Activated CD4-positive, alpha-beta memory T cell treated with anti-CD3 and anti-CD28 coated beads for 36 hours (primary cell): ENCODE results near the gene MYOT. TPM values are rescaled to one million over a fixed set of nuclear protein-coding genes. Genes with fewer than 3 reads are reported as not detected.
A peak's percentile ranks its signal among the peaks of the same experiment; 100 is the strongest.

Source experiments
- CTCF ChIA-PET: fragments of 350-600 bp; sonication (Branson Sonifier 250); formaldehyde crosslinking; loops from one replicate; lab custom pipeline; 2021; ENCODE audit warnings: antibody characterized with exemption, inconsistent platforms; lab: Charles Lee
- POLR2A ChIA-PET: fragments of 350-600 bp; sonication (Branson Sonifier 250); formaldehyde crosslinking; loops from one replicate; lab custom pipeline; 2021; ENCODE audit warnings: antibody characterized with exemption; lab: Charles Lee
- DNase-seq: peaks from one replicate; pipeline ENCODE4 v3.0.0-alpha.2; 2020
- H3K27ac Mint-ChIP-seq: one replicate; pipeline ENCODE4 v1.8.0; 2021; ENCODE audit warnings: mixed read lengths
- H3K27me3 Mint-ChIP-seq: one replicate; pipeline ENCODE4 v1.8.0; 2021; ENCODE audit warnings: mixed read lengths
- H3K36me3 Mint-ChIP-seq: one replicate; pipeline ENCODE4 v1.8.0; 2021; ENCODE audit warnings: mixed read lengths
- H3K4me1 Mint-ChIP-seq: one replicate; pipeline ENCODE4 v1.8.0; 2021; ENCODE audit warnings: low read depth, mixed read lengths
- H3K4me3 Mint-ChIP-seq: one replicate; pipeline ENCODE4 v1.8.0; 2021; ENCODE audit warnings: mild to moderate bottlenecking, mixed read lengths
- H3K9me3 Mint-ChIP-seq: one replicate; pipeline ENCODE4 v1.8.0; 2021; ENCODE audit warnings: mixed read lengths
- intact Hi-C: fragments of 100-400 bp; cut with micrococcal nuclease; formaldehyde crosslinking; loops from one replicate; pipeline ENCODE4 v1.15.1; 2023
- total RNA-seq, 2 experiments: library from RNA; stranded (reverse); gene quantifications; one replicate each; pipeline ENCODE4 v1.2.3, GENCODE V29; 2021

Gene MYOT
- not detected for total RNA-seq

GRCh38 chr5:137867664-137868063 lies at the start of gene MYOT:
MYOT (plus strand) TSS chr5:137867860; CDS start chr5:137870652, 2,792 bp downstream.
- ChIA-PET POLR2A (no interaction called here), CTCF (no interaction called here)
- no peak within 1 kb of the TSS for H3K27ac Mint-ChIP-seq
- DNase-seq, result no peak
- H3K4me1 Mint-ChIP-seq, result no peaks in the 10 kb centered on the region
- H3K4me3 Mint-ChIP-seq, result no peak within 1 kb of the TSS
- intact Hi-C loops, result no loop called here
- H3K9me3 Mint-ChIP-seq, result no peaks in the 10 kb centered on the region
- H3K36me3 Mint-ChIP-seq, result no peaks in the 10 kb centered on the region
- H3K27me3 Mint-ChIP-seq, result no peaks in the 10 kb centered on the region

GRCh38 chr5:137819766-137820165 lies 47.9 kb upstream of the MYOT start:
- H3K4me3 Mint-ChIP-seq, result no peak overlapping the region
- DNase-seq, result no peak
- H3K4me1 Mint-ChIP-seq, result no peaks in the 10 kb centered on the region
- H3K36me3 Mint-ChIP-seq, result no peaks in the 10 kb centered on the region
- CTCF ChIA-PET, result no interaction called here
- intact Hi-C loops, result no loop called here
- POLR2A ChIA-PET, result no interaction called here
- no peaks in the 10 kb centered on the region for H3K27me3 Mint-ChIP-seq
- no peaks in the 10 kb centered on the region for H3K9me3 Mint-ChIP-seq
- H3K27ac Mint-ChIP-seq, result no peak overlapping the region

DNA sequence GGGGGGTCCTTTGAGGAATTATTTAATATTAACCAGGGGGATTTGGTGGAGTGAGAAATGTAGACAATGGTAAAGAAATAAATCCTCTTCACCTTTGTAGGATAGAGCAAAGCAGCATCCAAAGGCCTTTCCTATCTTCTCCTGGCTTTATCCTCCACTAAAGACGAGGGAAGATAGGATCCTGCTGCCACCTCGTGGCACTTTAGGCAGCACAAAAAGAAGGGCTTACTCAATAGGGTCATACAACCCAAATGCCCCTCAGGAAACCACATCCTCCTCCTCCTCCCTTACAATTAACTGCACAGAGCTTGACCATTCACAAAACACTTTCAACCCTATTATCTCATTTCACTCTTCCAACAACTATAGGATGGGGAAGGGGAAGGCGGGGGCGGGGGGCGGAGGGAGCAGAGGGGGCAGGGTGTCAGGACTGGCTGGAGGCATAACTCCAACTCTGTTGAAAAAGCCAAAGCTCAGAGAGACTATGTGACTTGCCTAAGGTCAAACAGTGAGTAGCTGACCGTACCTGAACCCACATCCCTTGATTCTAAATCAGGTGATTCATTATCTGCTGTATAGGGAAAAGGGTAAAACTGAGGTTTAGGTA lies 45.4 kb upstream of the MYOT start:
- H3K27ac Mint-ChIP-seq, result no peak overlapping the region
- no peak overlapping the region for H3K4me3 Mint-ChIP-seq
- no peaks in the 10 kb centered on the region for H3K4me1 Mint-ChIP-seq
- peak; percentile 12 for DNase-seq
- no peaks in the 10 kb centered on the region for H3K27me3 Mint-ChIP-seq
- intact Hi-C loops, result no loop called here
- ChIA-PET POLR2A (interaction anchor here (0.5 kb wide), 1 partner anchor 96 kb away, joined by 4 read pairs; no protein-coding TSS in a partner anchor), CTCF (interaction anchor here (1.1 to 1.4 kb wide), 2 partner anchors 44 to 193 kb away, joined by 3 read pairs; no protein-coding TSS in a partner anchor)
- peaks cover 8% of the 10 kb centered on the region for H3K9me3 Mint-ChIP-seq
- no peaks in the 10 kb centered on the region for H3K36me3 Mint-ChIP-seq

- intact Hi-C loops, result no loop called here
- H3K27me3 Mint-ChIP-seq, result no peaks in the 10 kb centered on the region
- DNase-seq, result no peak
- no peak overlapping the region for H3K27ac Mint-ChIP-seq
- ChIA-PET CTCF (interaction anchor here (1.1 to 1.4 kb wide), 2 partner anchors 44 to 194 kb away, joined by 3 read pairs; no protein-coding TSS in a partner anchor), POLR2A (interaction anchor here (0.5 kb wide), 1 partner anchor 95 kb away, joined by 4 read pairs; no protein-coding TSS in a partner anchor)
- no peaks in the 10 kb centered on the region for H3K36me3 Mint-ChIP-seq
- no peaks in the 10 kb centered on the region for H3K4me1 Mint-ChIP-seq
- H3K9me3 Mint-ChIP-seq, result peaks cover 8% of the 10 kb centered on the region
- H3K4me3 Mint-ChIP-seq, result no peak overlapping the region
These were observed 44.7 kb upstream of the MYOT start for GRCh38 chr5:137822984-137823383.

- no peaks in the 10 kb centered on the region for H3K4me1 Mint-ChIP-seq
- ChIA-PET CTCF (interaction anchor here (0.6 to 1.5 kb wide), 2 partner anchors 19 to 46 kb away, joined by 3 to 5 read pairs; no protein-coding TSS in a partner anchor), POLR2A (no interaction called here)
- H3K9me3 Mint-ChIP-seq, result peaks cover 8% of the 10 kb centered on the region
- no peak overlapping the region for H3K4me3 Mint-ChIP-seq
- H3K27me3 Mint-ChIP-seq, result peaks cover 2% of the 10 kb centered on the region
- no peak for DNase-seq
- intact Hi-C loops, result no loop called here
- no peaks in the 10 kb centered on the region for H3K36me3 Mint-ChIP-seq
- no peak overlapping the region for H3K27ac Mint-ChIP-seq
These were observed 42.5 kb upstream of the MYOT start for GRCh38 chr5:137825165-137825564.

- Mint-ChIP-seq H3K36me3 (no peaks in the 10 kb centered on the region), H3K27me3 (peaks cover 2% of the 10 kb centered on the region), H3K4me1 (no peaks in the 10 kb centered on the region), H3K27ac (no peak overlapping the region), H3K4me3 (no peak overlapping the region), H3K9me3 (peaks cover 8% of the 10 kb centered on the region)
- intact Hi-C loops, result no loop called here
- CTCF ChIA-PET, result interaction anchor here (1.5 kb wide), 1 partner anchor 47 kb away, joined by 5 read pairs; no protein-coding TSS in a partner anchor
- POLR2A ChIA-PET, result no interaction called here
- no peak for DNase-seq
These were observed 41.6 kb upstream of the MYOT start for GRCh38 chr5:137826067-137826466.

DNA sequence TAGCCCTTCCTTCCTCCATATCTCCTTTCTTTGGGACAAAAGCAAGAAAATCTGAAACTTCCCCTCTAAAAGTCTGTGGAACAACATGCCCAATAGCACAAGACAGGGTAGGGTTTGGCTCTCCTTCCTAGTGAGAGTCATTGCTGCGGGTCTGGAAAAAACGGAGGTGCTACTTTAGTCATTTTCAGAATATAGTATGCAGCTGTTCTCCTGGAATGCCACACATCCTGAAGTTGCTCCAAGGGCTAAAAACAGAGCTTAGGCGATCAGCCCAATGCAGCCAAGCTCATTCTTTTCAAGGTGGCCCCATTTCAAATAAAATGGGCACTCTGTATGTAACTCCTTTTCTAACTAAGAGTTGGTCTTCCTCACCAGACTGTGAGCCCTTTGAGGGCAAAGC lies 39.5 kb upstream of the MYOT start:
- H3K36me3 Mint-ChIP-seq, result no peaks in the 10 kb centered on the region
- DNase-seq, result no peak
- no peak overlapping the region for H3K27ac Mint-ChIP-seq
- H3K4me3 Mint-ChIP-seq, result no peak overlapping the region
- intact Hi-C loops, result no loop called here
- H3K9me3 Mint-ChIP-seq, result peaks cover 8% of the 10 kb centered on the region
- peaks cover 2% of the 10 kb centered on the region for H3K27me3 Mint-ChIP-seq
- ChIA-PET POLR2A (no interaction called here), CTCF (no interaction called here)
- H3K4me1 Mint-ChIP-seq, result no peaks in the 10 kb centered on the region

GRCh38 chr5:137828664-137829063 lies 39.0 kb upstream of the MYOT start:
- ChIA-PET POLR2A (no interaction called here), CTCF (no interaction called here)
- no peak for DNase-seq
- no peak overlapping the region for H3K4me3 Mint-ChIP-seq
- no peak overlapping the region for H3K27ac Mint-ChIP-seq
- H3K27me3 Mint-ChIP-seq, result peaks cover 2% of the 10 kb centered on the region
- peaks cover 8% of the 10 kb centered on the region for H3K9me3 Mint-ChIP-seq
- intact Hi-C loops, result no loop called here
- H3K4me1 Mint-ChIP-seq, result no peaks in the 10 kb centered on the region
- no peaks in the 10 kb centered on the region for H3K36me3 Mint-ChIP-seq

- Mint-ChIP-seq H3K4me1 (no peaks in the 10 kb centered on the region), H3K9me3 (peaks cover 4% of the 10 kb centered on the region), H3K27me3 (peaks cover 2% of the 10 kb centered on the region), H3K4me3 (no peak overlapping the region), H3K36me3 (no peaks in the 10 kb centered on the region), H3K27ac (no peak overlapping the region)
- ChIA-PET CTCF (no interaction called here), POLR2A (no interaction called here)
- intact Hi-C loops, result no loop called here
- DNase-seq, result no peak
These were observed 36.6 kb upstream of the MYOT start for GRCh38 chr5:137831105-137831504.

DNA sequence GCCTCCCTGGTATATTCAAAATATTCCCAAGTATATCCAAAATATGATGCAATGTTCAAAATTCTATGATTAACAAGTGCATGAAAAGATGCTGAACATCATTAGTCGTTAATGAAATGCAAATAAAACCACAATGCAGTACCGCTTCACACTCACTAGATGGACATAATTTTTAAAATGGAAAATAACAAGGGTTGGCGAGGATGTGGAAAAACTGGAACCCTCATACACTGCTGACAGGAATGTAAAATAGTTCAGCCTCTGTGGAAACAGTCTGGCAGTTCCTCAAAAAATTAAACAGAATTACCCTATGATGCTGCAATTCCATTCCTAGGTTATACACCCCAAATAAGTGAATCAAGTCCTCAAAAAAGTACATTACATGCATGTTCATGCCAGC lies 36.1 kb upstream of the MYOT start:
- no peak for DNase-seq
- Mint-ChIP-seq H3K9me3 (no peaks in the 10 kb centered on the region), H3K27me3 (peaks cover 2% of the 10 kb centered on the region), H3K4me1 (no peaks in the 10 kb centered on the region), H3K27ac (no peak overlapping the region), H3K36me3 (no peaks in the 10 kb centered on the region), H3K4me3 (no peak overlapping the region)
- ChIA-PET CTCF (no interaction called here), POLR2A (no interaction called here)
- intact Hi-C loops, result no loop called here

DNA sequence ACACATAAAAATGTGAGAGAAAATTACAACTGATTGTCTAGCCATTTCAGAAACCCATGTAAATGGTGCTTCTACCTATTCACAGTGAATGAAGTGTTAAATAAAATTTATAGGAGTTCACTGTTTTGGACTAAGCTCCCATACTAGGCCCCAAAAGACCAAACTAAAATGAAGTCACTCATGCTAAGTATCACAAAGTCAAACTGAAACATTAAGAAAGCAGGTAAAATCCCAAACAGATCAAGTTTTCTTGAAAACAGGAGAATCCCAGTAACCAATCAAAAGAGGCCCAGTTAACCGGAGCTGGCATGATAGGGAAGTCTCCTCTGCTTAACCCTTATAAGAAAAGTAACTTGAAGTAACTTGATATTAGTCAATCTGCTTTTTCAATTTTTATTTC lies 35.2 kb upstream of the MYOT start:
- H3K4me1 Mint-ChIP-seq, result no peaks in the 10 kb centered on the region
- H3K9me3 Mint-ChIP-seq, result no peaks in the 10 kb centered on the region
- H3K27me3 Mint-ChIP-seq, result peaks cover 2% of the 10 kb centered on the region
- no peak for DNase-seq
- no peaks in the 10 kb centered on the region for H3K36me3 Mint-ChIP-seq
- ChIA-PET POLR2A (no interaction called here), CTCF (no interaction called here)
- no peak overlapping the region for H3K27ac Mint-ChIP-seq
- intact Hi-C loops, result no loop called here
- no peak overlapping the region for H3K4me3 Mint-ChIP-seq

GRCh38 chr5:137833463-137833862 lies 34.2 kb upstream of the MYOT start:
- Mint-ChIP-seq H3K27me3 (peaks cover 2% of the 10 kb centered on the region), H3K9me3 (no peaks in the 10 kb centered on the region), H3K4me3 (no peak overlapping the region), H3K4me1 (no peaks in the 10 kb centered on the region), H3K36me3 (no peaks in the 10 kb centered on the region), H3K27ac (no peak overlapping the region)
- intact Hi-C loops, result no loop called here
- CTCF ChIA-PET, result no interaction called here
- DNase-seq, result no peak
- POLR2A ChIA-PET, result interaction anchor here (0.6 kb wide), 1 partner anchor 23 kb away, joined by 3 read pairs; no protein-coding TSS in a partner anchor
